Esophagus muscularis mucosa (tissue), 4 donors: ENCODE data around the gene RNGTT.

Experiments used
- EP300 ChIP-seq: sonication (generic); formaldehyde crosslinking; IDR thresholded peaks from one replicate; pipeline ENCODE4 v1.6.1; 2017; ENCODE audit warnings: antibody characterized with exemption
- POLR2A ChIP-seq: fragments of 450-650 bp; IDR thresholded peaks from one replicate; pipeline ENCODE4 v1.6.1; 2017; ENCODE audit warnings: antibody characterized with exemption, moderate library complexity, mild to moderate bottlenecking, low read depth
- POLR2AphosphoS5 ChIP-seq, 2 donors: sonication (generic); formaldehyde crosslinking; IDR thresholded peaks; one replicate each; pipeline ENCODE4 v1.6.1; 2017; ENCODE audit warnings: antibody characterized with exemption in 2 of 2
- TF ChIP-seq, protein P1 (sequence below), 3 experiments: fragments of 200-600 bp in 2 of 3; fragments of 450-650 bp in 1 of 3; sonication (generic) in 2 of 3; IDR thresholded peaks; one replicate each; pipeline ENCODE4 v1.5.1; 2017 to 2019; ENCODE audit warnings: antibody characterized with exemption in 3 of 3, mild to moderate bottlenecking in 2 of 3, moderate library complexity in 1 of 3

DNA sequence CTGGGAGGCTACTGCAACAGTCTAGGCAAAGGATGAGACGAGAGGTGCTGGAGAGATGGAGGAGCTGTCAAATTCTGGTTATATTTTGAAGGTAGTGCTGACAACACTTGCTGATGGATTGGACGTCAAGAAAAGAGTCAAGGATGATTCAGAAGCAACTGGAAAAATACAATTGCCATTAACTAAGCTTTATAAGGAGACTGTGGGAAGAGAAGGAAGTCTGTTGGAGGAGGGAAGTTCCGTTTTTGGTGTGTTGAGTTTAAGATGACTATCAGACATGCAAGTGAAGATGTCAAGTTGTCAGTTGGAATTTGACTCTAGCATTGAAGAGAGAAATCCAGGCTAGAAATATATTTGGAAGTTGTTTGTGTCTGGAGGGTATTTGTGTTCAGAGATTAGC lies 358.1 kb downstream of the RNGTT start:
- TF ChIP-seq, protein P1, sequence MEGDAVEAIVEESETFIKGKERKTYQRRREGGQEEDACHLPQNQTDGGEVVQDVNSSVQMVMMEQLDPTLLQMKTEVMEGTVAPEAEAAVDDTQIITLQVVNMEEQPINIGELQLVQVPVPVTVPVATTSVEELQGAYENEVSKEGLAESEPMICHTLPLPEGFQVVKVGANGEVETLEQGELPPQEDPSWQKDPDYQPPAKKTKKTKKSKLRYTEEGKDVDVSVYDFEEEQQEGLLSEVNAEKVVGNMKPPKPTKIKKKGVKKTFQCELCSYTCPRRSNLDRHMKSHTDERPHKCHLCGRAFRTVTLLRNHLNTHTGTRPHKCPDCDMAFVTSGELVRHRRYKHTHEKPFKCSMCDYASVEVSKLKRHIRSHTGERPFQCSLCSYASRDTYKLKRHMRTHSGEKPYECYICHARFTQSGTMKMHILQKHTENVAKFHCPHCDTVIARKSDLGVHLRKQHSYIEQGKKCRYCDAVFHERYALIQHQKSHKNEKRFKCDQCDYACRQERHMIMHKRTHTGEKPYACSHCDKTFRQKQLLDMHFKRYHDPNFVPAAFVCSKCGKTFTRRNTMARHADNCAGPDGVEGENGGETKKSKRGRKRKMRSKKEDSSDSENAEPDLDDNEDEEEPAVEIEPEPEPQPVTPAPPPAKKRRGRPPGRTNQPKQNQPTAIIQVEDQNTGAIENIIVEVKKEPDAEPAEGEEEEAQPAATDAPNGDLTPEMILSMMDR (IDR thresholded peaks at IDR 0.05) = no peak
- no peak for TF ChIP-seq POLR2A
- TF ChIP-seq POLR2AphosphoS5 (IDR thresholded peaks at IDR 0.05) = no peak
- TF ChIP-seq EP300 = no peak
